ENCODE measurements around the gene ZNF672.
A peak's percentile ranks its signal among the peaks of the same experiment; 100 is the strongest.
"Not testable (repeated sequence)": the region's sequence is repeated elsewhere in the genome, so short reads cannot be mapped to it uniquely, and the experiment has no call there.

ZNF672 gene

GRCh38 chr1:248837781-248838356 lies at the start of gene ZNF672:
ZNF672 (plus strand) TSS chr1:248838224; CDS start chr1:248847275, 9,051 bp downstream.
- DNase-seq (ENCODE audit: low read depth in 3 of 3), result peak; percentile 85 to 94 (median 90)

GRCh38 chr1:248788327-248788726 lies 49.7 kb upstream of the ZNF672 start:
- no peak for DNase-seq (ENCODE audit: low read depth in 3 of 3)

GRCh38 chr1:248789337-248789736 lies 48.7 kb upstream of the ZNF672 start:
- not testable (repeated sequence) for DNase-seq (ENCODE audit: low read depth in 3 of 3)

GRCh38 chr1:248790456-248790855 lies 47.6 kb upstream of the ZNF672 start:
- no peak for DNase-seq (ENCODE audit: low read depth in 3 of 3)

GRCh38 chr1:248791010-248791409 lies 47.0 kb upstream of the ZNF672 start:
- DNase-seq (ENCODE audit: low read depth in 3 of 3), result no peak

GRCh38 chr1:248792342-248792741 lies 45.7 kb upstream of the ZNF672 start:
- no peak for DNase-seq (ENCODE audit: low read depth in 3 of 3)

- no peak for DNase-seq (ENCODE audit: low read depth in 3 of 3)
These were observed 44.4 kb upstream of the ZNF672 start for GRCh38 chr1:248793592-248793991.

GRCh38 chr1:248794663-248795062 lies 43.4 kb upstream of the ZNF672 start:
- DNase-seq (ENCODE audit: low read depth in 3 of 3), result not testable (repeated sequence)

GRCh38 chr1:248798791-248799190 lies 39.2 kb upstream of the ZNF672 start:
- DNase-seq (ENCODE audit: low read depth in 3 of 3), result no peak

- DNase-seq (ENCODE audit: low read depth in 3 of 3), result no peak
These were observed 37.6 kb upstream of the ZNF672 start for GRCh38 chr1:248800459-248800858.

- DNase-seq (ENCODE audit: low read depth in 3 of 3), result no peak
These were observed 35.6 kb upstream of the ZNF672 start for GRCh38 chr1:248802454-248802853.

GRCh38 chr1:248803501-248803900 lies 34.5 kb upstream of the ZNF672 start:
- DNase-seq (ENCODE audit: low read depth in 3 of 3), result not testable (repeated sequence)

GRCh38 chr1:248804771-248805681 lies 33.0 kb upstream of the ZNF672 start:
- DNase-seq (ENCODE audit: low read depth in 3 of 3), result no peak

- no peak for DNase-seq (ENCODE audit: low read depth in 3 of 3)
These were observed 32.1 kb upstream of the ZNF672 start for GRCh38 chr1:248805876-248806275.

GRCh38 chr1:248807067-248807737 lies 30.8 kb upstream of the ZNF672 start:
- DNase-seq (ENCODE audit: low read depth in 3 of 3), result peak; percentile 17 to 57 (median 18)

GRCh38 chr1:248808876-248809275 lies 29.1 kb upstream of the ZNF672 start:
- DNase-seq (ENCODE audit: low read depth in 3 of 3), result no peak

GRCh38 chr1:248810000-248810726 lies 27.9 kb upstream of the ZNF672 start:
- no peak for DNase-seq (ENCODE audit: low read depth in 3 of 3)

GRCh38 chr1:248810727-248811513 lies 27.1 kb upstream of the ZNF672 start:
- DNase-seq (ENCODE audit: low read depth in 3 of 3), result no peak

GRCh38 chr1:248811514-248812490 lies 26.2 kb upstream of the ZNF672 start:
- no peak for DNase-seq (ENCODE audit: low read depth in 3 of 3)

All from stimulated activated CD4-positive, alpha-beta T cell treated with anti-CD3 and anti-CD28 coated beads, TNF-alpha, amount 100 ng/mL, for 24 hours (primary cell).